GM20000 (cell line): Measurements from ENCODE around the gene TM9SF2.

ENCODE experiments used
- DNase-seq: peaks from one replicate; pipeline ENCODE4 v3.0.0; 2012; ENCODE audit warnings: low spot score
- CTCF ChIP-seq: IDR thresholded peaks from 2 replicates; pipeline ENCODE4 v1.5.1; 2012; ENCODE audit warnings: mild to moderate bottlenecking, control low read depth; ENCODE audit errors: extremely low read depth, missing control alignments

The TM9SF2 gene

GRCh38 chr13:99553033-99553432 lies 51.8 kb downstream of the TM9SF2 start:
- DNase-seq, result no peak

GRCh38 chr13:99555149-99555548 lies 53.9 kb downstream of the TM9SF2 start:
- DNase-seq, result no peak
- no peak for TF ChIP-seq CTCF

More at GRCh38 chr13:99553033-99553432, 51.8 kb downstream of the TM9SF2 start:
- no peak for TF ChIP-seq CTCF

GRCh38 chr13:99556867-99557443 lies 55.7 kb downstream of the TM9SF2 start:
- no peak for TF ChIP-seq CTCF
- no peak for DNase-seq

GRCh38 chr13:99558570-99559180 lies 57.4 kb downstream of the TM9SF2 start:
- no peak for TF ChIP-seq CTCF
- DNase-seq, result no peak

GRCh38 chr13:99559560-99559959 lies 58.3 kb downstream of the TM9SF2 start:
- DNase-seq, result no peak
- no peak for TF ChIP-seq CTCF

GRCh38 chr13:99563404-99563803 lies 62.1 kb downstream of the TM9SF2 start:
- DNase-seq, result no peak
- TF ChIP-seq CTCF, result no peak

GRCh38 chr13:99564386-99564785 lies 63.1 kb downstream of the TM9SF2 start:
- TF ChIP-seq CTCF, result no peak
- DNase-seq, result no peak
